Type B pancreatic cell (in vitro differentiated cells): Measurements from ENCODE around the gene PLA2G4E. TPM values are rescaled to one million over a fixed set of nuclear protein-coding genes. Genes with fewer than 3 reads are reported as not detected.

Source experiments
- DNase-seq: peaks from one replicate; pipeline ENCODE4 v3.0.0; 2021; ENCODE audit warnings: mixed read lengths; ENCODE audit not compliant: unreplicated experiment; ENCODE audit errors: extremely low spot score
- H3K27ac Mint-ChIP-seq: 2 replicates; pipeline ENCODE4 v1.8.0; 2021; ENCODE audit warnings: mild to moderate bottlenecking, mixed read lengths
- H3K27me3 Mint-ChIP-seq: 2 replicates; pipeline ENCODE4 v1.8.0; 2021; ENCODE audit warnings: mixed read lengths
- H3K36me3 Mint-ChIP-seq: 2 replicates; pipeline ENCODE4 v1.8.0; 2021; ENCODE audit warnings: mixed read lengths
- H3K4me1 Mint-ChIP-seq: one replicate; pipeline ENCODE4 v1.8.0; 2021; ENCODE audit warnings: mixed read lengths; ENCODE audit not compliant: unreplicated experiment
- H3K4me3 Mint-ChIP-seq: 2 replicates; pipeline ENCODE4 v1.8.0; 2021; ENCODE audit warnings: mild to moderate bottlenecking, mixed read lengths
- H3K9me3 Mint-ChIP-seq: 2 replicates; pipeline ENCODE4 v1.8.0; 2021; ENCODE audit warnings: mixed read lengths
- total RNA-seq: library from RNA; stranded (reverse); gene quantifications from 2 replicates; pipeline ENCODE4 v1.2.1, GENCODE V29; 2021; ENCODE audit warnings: low replicate concordance
- TF ChIP-seq, protein P1 (sequence below): fragments of 200-600 bp; sonication (generic); conservative IDR thresholded peaks from 2 replicates; pipeline ENCODE4 v1.5.0; 2021; ENCODE audit warnings: antibody characterized with exemption, mild to moderate bottlenecking

Gene PLA2G4E
- total RNA-seq, 1 donor from 2014 or later = not detected

DNA sequence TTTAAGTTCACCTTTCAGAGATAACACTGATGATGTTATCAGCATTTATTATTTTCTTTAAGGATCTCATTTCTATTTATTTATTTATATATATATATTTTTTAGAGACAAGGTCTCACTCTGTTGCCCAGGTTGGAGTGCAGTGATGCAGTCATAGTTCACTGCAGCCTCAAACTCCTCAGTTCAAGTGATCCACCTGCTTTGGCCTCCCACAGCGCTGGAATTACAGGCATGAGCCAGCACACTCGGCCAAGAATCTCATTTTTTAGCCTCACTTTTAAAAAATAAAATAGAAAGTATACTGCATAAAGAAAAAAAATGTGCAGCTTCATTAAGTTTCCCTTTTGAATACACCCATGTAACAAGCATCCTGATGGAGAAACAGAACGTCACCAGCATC lies 37.9 kb upstream of the PLA2G4E start:
- Mint-ChIP-seq H3K27me3 (peaks cover 31% of the 10 kb centered on the region), H3K4me3 (no peak overlapping the region), H3K27ac (no peak overlapping the region), H3K9me3 (no peaks in the 10 kb centered on the region), H3K4me1 (no peaks in the 10 kb centered on the region), H3K36me3 (no peaks in the 10 kb centered on the region)
- TF ChIP-seq, protein P1, sequence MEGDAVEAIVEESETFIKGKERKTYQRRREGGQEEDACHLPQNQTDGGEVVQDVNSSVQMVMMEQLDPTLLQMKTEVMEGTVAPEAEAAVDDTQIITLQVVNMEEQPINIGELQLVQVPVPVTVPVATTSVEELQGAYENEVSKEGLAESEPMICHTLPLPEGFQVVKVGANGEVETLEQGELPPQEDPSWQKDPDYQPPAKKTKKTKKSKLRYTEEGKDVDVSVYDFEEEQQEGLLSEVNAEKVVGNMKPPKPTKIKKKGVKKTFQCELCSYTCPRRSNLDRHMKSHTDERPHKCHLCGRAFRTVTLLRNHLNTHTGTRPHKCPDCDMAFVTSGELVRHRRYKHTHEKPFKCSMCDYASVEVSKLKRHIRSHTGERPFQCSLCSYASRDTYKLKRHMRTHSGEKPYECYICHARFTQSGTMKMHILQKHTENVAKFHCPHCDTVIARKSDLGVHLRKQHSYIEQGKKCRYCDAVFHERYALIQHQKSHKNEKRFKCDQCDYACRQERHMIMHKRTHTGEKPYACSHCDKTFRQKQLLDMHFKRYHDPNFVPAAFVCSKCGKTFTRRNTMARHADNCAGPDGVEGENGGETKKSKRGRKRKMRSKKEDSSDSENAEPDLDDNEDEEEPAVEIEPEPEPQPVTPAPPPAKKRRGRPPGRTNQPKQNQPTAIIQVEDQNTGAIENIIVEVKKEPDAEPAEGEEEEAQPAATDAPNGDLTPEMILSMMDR = no peak
- no peak for DNase-seq

DNA sequence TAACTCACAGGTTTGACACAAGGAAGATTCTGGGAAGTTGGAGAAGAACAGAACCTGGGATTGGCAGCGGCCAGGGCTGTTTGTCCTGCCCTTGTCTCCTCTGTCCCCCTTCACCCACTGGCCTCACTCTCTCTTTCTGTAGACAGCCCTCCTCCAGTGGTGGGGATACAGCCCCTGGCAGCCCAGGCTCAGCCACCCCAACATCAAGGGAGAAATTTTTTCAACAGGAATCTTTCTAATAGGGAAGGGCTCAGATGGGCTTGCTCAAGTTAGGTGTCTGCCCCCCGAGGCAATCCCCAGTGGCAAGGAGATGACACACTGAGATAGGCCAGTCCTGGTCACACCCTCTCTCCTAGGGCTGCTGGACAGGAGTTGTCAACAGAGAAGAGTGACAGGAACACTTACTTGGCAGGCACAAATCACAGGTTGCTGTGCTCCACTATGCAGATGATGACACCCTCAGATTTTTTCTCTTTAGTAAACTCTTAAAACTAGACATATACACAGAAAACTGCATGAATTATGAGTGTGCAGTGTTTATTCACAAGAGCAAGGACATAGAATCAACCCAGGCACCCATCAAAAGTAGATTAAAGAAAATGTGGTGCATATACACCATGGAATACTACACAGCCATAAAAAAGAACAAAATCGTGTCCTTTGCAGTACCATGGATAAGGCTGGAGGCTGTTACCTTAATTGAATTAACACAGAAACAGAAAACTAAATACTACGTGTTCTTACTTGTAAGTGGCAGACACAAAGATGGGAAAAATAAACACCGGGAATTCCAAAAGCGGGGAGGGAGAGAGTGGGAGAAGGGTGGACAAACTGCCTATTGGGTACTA lies 37.2 kb upstream of the PLA2G4E start:
- TF ChIP-seq, protein P1 = no peak
- Mint-ChIP-seq H3K36me3 (no peaks in the 10 kb centered on the region), H3K27ac (peak overlapping the region; percentile 88), H3K27me3 (peaks cover 31% of the 10 kb centered on the region), H3K9me3 (no peaks in the 10 kb centered on the region), H3K4me3 (peak overlapping the region; percentile 76), H3K4me1 (no peaks in the 10 kb centered on the region)
- DNase-seq = no peak

DNA sequence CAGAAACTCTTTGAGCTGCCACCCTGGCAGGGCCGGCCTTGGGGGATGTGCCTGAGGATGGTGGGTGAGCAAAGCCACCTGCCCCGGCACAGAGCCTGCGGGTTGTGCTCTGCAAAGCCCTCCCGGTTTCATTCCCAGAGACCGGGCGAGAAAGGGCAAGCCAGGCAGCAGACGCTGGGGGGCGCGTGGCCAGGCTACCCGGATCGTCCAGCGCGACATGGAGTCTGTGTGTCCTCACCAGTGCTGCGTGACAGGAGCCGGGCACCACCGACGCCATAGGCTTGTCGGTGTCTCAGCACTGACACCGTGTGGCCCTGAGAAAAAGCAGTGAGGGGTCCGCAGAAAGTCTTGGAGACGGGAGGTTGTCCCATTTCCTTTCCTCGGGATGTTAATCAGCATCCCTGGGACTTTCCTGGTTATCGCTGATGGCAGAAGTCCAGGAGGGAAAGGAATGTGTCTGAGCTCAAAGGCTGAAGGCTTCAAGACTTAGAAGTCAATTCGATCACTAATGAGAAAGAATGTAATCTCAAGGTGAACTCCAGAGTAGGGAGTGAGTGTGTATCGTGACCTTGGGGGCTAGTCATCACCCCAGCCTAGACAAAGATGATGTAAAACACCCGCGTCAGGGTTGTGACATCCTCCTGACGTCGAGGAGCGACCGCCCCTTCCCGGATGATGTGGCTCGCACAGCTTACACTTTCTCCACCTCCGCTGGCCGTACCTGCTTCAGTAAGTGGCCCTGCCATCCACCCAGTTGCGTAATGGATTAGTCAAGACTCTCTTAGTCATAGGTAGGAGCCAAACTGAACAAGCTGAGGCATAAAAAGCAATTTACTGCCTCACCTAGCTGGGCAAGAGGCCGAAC lies 36.3 kb upstream of the PLA2G4E start:
- Mint-ChIP-seq H3K4me3 (peak overlapping the region; percentile 76), H3K36me3 (no peaks in the 10 kb centered on the region), H3K9me3 (no peaks in the 10 kb centered on the region), H3K27ac (peak overlapping the region; percentile 88), H3K27me3 (peaks cover 31% of the 10 kb centered on the region), H3K4me1 (no peaks in the 10 kb centered on the region)
- DNase-seq = no peak
- TF ChIP-seq, protein P1 = peak; percentile 76

DNA sequence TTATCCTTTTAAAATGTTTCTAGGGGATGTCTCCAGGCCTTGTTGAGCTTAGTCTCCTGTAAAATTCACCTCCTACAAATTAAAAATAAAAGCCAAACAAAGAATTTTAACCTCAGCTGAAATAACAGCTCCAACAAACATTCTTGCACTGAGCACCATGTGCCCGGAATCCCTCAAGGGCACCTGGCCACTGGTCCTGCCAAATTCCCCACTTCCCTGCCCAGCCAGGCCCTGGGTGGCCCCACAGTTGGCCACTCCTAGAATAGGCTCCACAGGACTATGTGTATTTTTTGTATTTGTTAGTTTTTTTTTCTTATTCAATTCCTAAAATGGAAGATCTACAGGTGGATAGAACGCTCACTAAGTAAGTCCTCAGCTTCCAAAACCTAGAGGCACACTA lies 33.1 kb upstream of the PLA2G4E start:
- DNase-seq = no peak
- H3K4me3 Mint-ChIP-seq = no peak overlapping the region
- peaks cover 6% of the 10 kb centered on the region for H3K4me1 Mint-ChIP-seq
- no peak overlapping the region for H3K27ac Mint-ChIP-seq
- H3K9me3 Mint-ChIP-seq = no peaks in the 10 kb centered on the region
- H3K36me3 Mint-ChIP-seq = no peaks in the 10 kb centered on the region
- TF ChIP-seq, protein P1 = no peak
- peaks cover 31% of the 10 kb centered on the region for H3K27me3 Mint-ChIP-seq

DNA sequence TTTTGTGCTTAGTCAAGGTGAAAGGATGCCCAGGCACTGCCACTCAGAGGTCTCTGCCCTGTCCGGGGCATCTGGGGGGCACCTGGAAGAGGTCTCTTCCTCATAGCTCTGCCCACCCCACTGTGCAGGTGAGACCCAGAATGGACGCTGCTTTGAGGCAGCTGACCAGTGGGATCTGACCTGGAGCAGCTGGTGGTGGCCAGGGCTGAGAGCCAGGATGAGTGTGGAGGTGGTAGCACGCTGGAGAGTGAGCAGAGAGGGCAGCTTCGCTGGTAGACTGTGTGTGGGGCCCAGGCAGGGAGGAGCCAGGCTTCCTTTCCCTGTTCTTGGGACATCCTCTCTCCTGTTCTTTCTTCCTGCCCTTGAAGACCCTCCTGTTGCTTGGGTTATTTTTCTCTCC lies 32.2 kb upstream of the PLA2G4E start:
- Mint-ChIP-seq H3K4me1 (peaks cover 6% of the 10 kb centered on the region), H3K27ac (no peak overlapping the region), H3K4me3 (no peak overlapping the region), H3K27me3 (peaks cover 28% of the 10 kb centered on the region), H3K9me3 (no peaks in the 10 kb centered on the region), H3K36me3 (no peaks in the 10 kb centered on the region)
- no peak for DNase-seq
- TF ChIP-seq, protein P1 = no peak
